NCI-H1092 treated with DMSO at 0.1 percent for 48 hours (cell line): ENCODE data around the gene TAX1BP3.

Experiments
- DNase-seq: peaks from one replicate; lab custom pipeline; 2025; lab: John Stamatoyannopoulos, UW

TAX1BP3 gene

DNA sequence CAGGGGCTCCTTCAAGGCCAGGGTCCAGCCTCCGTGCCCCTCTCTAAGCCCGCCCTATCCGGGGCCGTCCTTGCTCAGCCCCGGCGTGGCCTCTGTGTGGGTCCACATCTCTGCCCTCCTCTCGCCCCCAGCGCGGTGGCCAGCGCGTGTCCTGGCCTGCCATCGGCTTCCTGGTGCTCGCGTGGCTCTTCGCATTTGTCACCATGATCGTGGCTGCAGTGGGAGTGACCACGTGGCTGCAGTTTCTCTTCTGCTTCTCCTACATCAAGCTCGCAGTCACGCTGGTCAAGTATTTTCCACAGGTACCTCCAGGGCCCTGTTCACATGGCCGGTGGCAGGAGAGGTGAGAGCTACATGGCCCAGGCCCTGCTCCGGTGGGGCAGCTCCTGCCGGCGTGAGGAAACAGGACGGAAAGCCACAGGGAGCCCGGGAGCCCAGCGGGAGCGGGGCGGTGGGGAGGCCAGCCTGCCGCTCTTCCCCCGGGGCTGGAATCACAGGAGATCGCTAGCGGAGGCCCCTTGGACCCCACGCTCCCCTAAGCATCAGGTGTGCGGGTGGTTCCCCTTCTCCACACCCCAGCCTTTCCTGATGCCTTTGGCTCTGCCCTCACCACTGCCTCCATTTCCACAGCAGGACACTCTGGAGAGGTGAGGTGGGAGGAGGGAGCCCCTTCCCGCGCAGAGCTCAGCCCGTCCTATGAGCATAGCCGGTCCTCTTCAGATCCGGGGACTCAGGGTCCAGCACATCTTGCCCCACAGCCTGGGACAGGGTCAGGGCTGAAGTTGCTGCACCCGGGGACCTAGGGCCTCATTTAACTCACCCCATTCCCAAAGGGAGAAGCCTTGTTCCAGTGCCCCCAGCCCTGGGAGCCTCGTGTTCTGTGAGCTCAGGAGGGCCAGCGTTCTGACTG is 10.2 kb downstream of the TAX1BP3 start:
- no peak for DNase-seq

DNA sequence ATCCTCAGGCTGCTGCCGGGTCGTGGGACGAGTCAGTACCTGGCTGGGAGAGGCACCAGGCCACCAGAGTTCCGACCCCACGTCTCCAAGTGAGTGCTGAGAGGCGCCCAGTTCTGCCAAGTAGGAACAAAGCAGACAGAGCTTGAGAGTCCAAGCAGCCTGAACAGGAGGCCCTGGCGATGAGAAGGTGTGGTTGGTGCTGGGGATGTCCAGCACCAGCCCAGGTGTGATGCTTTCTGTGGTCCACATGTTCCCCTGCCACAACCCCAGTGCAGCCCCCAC is 10.8 kb downstream of the TAX1BP3 start:
- no peak for DNase-seq

DNA sequence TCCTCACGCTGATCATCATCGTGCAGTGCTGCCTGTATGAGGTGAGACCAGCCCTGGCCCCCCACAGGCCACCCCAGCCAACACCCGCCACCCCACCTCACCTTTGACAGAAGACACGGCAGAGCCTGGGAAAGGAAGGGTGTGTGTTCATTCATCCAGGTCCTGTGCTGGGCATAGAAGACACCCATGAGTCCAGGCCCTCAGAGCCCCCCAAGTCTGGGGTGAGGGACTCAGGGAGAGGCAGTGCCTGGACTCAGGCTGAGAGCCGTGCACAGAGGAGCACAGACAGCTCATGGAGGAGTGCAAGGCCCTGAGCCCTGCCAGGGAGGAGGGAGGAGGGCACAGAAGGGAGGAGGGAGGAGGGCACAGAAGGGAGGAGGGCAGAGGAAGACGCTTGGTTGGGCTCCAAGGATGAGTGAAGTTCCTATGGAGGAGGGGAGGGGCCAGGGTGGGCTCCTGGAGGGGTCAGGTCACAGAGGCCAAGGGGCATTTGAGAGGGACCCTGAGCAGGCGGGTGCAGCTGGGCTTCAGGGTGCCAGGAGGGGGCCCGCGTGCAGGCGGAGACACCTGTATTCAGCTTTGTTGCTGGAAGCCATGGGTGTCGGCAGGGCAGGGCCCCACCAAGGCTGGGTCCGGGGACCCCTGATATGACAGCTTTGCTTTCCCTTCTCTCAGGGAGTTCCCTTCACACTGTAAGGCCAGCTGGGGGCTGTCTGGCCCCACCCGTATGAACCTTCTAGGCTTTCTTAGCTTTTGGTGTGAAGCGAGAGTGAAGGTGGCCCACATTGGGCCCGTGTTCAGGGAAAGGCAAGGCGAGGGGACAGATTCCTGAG is 11.4 kb downstream of the TAX1BP3 start:
- no peak for DNase-seq

DNA sequence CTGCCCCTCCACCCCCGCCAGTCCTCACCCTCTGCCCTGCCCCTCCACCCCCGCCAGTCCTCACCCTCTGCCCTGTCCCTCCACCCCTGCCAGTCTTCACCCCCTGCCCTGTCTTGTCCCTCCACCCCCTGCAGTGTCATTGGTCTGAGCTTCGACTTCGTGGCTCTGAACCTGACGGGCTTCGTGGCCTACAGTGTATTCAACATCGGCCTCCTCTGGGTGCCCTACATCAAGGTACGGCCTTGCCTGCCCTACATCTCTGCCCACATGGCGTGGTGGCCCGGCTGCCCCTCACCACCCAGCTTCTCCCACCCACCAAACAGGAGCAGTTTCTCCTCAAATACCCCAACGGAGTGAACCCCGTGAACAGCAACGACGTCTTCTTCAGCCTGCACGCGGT is 12.0 kb downstream of the TAX1BP3 start:
- no peak for DNase-seq

DNA sequence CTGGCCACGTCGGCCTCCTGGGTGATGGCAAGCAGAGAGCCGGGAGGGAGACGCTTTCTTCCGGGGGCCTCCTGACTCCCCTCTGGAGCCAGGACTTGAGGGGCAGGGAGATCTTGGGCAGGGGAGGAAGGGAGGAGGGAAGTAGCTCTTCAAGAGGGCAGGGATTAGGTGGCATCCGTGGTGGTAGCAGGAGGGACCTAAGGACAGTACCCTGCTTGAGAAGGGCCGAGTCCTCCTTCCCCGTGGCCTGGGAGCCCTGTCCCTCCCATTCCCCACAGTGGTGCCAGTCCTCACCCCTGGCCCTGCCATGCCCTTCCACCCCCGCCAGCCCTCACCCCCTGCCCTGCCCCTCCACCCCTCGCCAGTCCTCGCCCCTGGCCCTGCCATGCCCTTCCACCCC is 12.6 kb downstream of the TAX1BP3 start:
- DNase-seq: no peak

DNA sequence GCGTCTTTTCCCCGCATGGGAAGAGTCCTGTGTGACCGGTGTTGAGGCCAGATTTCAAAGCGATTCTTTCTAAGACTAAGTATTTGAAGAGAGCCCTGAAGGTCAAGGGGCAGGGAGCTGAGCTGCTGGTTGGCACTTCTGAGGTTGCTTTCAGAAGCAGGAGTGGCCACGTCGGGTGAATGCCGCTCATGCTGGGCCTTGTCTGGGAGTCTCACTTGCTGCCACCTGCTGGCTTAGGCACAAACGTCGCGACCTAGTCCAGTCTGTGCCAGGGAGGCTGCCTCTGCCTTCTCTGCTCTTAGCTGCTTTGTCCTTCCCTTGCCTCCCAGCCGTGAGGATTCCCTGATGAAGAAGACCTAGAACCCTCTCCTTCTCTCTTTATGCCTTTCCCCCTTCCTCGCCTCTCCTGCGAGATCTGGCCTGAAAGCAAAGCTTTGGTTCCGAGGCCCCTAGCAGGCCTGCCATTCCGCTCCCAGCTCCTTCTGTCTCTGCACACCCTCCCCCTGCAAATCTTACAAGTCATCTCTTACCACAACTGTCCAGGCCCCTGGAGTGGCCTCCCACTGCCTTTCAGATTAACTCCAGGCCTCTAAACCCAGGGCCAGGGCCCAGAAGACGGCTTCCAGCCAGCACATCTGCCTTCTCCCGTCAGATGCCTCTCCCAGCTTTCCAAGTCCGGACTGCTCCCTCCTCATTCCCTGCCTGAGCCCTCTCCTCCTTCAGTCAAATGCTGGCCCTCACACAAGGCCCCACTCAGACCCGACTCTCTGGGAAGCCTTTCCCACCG is 20.4 kb downstream of the TAX1BP3 start:
- DNase-seq: peak; percentile 0

DNA sequence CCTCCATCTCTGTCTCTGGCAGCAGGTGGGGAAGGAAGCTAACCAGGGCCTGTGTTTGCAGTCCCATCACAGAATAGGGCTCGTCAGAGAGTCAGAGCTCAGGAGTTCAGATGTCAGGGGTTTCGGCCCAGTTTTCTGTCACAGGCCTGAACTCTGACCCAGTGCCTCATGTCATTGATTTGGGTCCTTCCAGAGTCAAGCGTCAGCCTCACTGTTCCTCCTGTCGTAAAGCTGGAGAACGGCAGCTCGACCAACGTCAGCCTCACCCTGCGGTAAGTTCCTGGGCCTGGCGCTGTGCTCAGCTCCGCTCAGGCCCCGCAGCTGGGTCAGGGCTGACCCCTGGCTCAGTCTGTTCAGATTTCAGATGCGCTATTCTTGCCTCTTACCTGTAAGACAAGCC is 21.1 kb downstream of the TAX1BP3 start:
- no peak for DNase-seq

DNA sequence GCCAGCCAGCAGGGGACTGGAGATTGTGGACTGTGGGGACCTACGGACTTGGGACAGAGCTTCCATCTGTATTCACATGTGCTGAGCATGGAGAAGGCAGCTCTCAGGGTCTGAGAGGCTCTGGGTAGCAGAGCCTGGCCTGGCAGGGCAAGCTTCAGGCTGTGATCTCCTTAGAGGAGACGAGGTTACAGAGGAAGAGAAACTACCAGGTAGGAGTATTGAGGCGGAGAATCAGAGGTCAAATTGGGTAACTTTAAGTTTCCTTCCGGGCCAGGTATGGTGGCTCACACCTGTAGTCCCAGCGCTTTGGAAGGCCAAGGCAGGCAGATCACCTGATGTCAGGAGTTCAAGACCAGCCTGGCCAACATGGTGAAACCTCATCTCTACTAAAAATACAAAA is 23.1 kb downstream of the TAX1BP3 start:
- DNase-seq: no peak

DNA sequence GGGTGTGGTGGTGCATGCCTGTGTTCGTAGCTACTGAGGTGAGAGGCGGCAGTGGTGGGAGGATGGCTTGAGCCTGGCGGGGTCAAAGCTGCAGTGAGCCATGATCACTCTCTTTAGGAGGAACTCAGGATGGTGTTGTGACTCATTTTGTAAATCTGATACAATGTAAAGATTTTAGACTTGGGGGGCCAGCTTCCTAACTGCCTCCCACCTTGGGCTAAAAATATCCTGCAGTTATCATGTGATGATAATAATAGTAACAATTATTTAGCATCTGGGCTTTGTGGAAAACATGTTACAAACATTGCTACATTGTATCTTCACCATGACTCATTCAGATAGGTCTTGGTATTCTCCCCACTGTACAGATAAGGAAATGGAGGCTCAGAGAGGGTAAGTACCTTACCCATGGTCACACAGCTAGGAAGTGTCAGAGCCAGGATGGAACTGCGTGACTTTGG is 24.5 kb downstream of the TAX1BP3 start:
- DNase-seq: no peak

DNA sequence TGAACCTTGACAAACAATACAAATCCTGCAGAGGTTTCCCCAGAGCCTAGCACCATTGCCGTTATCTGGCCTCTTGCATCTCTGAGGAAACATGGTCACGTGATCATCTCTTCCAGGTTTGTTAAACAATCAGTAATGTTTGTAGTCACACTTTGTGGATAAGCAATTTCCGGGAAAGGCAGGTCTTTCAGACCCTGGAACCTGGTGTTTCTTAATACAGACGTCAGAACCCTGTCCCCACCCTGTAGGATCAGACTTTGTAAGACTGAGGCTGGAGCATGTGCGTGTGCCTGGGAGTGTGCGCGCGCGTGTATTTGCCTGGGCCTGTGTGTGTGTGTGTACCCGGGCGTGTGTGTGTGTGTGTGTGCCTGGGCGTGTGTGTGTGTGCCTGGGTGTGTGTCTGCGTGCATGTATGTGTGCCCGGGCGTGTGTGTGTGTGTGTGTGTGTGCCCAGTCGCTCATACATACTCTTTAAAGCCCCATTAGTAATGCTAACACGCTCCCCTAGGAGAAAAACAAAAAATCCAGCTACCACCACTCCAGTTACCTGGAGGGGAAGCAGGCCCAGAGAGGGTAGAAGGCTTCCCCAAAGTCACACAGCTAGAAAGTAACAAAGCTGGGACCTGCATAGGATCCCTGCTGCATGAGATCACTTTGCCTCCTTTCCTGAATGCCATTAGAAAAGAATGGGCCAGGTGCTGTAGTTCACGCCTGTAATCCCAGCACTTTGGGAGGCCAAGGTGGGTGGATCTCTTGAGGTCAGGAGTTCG is 26.5 kb downstream of the TAX1BP3 start:
- DNase-seq: no peak

DNA sequence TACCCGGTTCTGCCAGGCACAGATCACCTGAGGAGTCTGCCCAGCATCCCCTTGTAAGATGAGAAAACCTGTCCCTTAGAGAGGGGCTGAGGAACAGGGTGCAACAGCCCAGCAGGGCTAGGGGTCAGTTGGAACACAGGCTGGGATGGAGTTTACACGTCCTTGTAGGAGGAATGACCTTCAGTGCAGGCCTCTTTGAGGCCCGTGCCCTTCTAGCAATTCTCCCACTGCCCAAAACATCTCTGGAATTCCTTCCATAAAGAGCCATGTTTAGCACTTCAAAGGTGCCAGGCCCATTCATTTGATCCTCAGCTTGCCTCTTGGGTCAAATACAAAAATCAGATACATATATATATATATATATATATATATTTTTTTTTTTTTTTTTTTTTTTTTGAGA is 27.4 kb downstream of the TAX1BP3 start:
- no peak for DNase-seq

DNA sequence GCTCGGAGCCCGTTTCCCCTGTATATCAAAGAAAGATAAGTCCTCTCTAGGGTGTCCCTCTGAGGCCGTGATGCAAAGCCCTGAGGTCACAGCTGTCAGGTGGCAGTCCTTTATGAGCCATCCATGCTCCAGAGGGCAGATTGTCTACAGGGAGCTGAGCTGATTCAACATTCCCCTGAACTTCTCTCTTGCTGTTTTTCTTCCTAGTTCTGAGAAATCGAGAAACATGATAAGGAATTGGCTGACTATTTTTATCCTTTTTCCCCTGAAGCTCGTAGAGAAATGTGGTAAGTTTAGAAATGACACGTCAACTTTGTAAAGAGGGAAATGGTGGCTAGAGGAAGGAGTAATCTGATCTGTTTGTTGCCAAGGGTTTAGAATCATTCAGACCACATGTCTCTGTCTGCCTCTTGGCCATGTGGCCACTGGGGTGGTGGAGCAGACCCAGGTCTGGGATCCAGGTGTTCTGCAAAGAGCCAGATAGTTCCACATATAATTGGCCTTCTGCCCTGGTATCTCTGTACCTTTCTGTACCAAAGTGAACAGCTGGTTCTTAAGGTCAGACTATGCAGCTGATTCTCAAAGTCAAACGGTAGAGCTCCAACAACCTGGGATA is 28.3 kb downstream of the TAX1BP3 start:
- no peak for DNase-seq

DNA sequence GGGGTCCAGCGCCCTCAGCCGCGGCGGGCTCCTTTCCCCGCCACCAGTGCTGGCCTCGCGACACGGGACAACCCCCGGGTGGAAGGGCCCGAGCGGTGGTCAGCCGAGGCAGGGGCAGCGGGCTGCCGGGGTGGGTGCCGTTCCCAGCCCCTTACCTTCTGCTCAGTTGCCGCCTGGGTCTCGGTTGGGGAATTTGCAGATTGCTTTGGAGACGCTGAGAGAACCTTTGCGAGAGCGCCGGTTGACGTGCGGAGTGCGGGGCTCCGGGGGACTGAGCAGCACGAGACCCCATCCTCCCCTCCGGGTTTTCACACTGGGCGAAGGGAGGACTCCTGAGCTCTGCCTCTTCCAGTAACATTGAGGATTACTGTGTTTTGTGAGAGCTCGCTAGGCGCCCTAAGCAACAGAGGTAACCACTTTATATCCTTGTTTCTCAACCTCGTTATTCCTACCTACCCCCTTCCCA is 31.4 kb downstream of the TAX1BP3 start:
- no peak for DNase-seq

DNA sequence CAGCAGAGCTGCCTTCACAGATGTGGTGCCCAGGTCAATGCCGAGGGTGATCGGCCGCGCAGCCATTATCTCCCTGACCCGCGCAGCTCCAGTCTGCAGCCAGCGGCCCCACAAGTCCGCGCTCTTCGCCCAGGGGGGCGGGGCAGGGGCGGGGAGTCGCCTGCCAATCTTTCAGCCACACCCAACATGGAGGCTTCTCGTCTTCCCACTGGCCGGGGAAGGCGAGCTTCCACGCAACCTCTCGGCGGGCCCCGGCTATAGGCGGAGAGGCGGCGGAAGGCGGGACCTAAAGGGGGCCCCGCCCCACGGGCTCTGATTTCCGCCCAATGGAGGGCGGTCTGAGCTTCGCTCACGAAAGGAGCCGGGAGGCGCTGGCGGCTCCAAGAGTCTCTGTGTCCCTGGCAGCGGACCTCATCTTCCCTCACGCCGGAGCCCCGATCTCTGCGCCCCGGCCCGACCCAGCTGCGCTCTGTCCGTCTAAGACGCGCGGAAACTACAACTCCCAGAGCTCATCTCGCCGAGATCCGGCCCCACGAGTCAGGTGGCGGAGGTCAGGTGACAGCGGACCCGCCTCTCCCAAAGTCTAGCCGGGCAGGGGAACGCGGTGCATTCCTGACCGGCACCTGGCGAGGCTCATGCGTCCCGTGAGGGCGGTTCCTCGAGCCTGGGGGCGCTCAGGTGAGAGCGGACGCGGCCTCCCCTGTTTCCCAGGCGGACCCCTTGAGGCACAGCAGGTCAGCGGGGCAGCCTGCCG is 32.0 kb downstream of the TAX1BP3 start, which contains the start of the genes CTNS and SHPK:
CTNS (plus strand) TSS at position 607 of the 754 bp plus-strand sequence. CDS start 3,447 bp downstream, outside the sequence.
SHPK (minus strand) TSS at position 97 of the 754 bp plus-strand sequence; CDS start at position 66, 31 bp downstream.
- peak; percentile 92 for DNase-seq

DNA sequence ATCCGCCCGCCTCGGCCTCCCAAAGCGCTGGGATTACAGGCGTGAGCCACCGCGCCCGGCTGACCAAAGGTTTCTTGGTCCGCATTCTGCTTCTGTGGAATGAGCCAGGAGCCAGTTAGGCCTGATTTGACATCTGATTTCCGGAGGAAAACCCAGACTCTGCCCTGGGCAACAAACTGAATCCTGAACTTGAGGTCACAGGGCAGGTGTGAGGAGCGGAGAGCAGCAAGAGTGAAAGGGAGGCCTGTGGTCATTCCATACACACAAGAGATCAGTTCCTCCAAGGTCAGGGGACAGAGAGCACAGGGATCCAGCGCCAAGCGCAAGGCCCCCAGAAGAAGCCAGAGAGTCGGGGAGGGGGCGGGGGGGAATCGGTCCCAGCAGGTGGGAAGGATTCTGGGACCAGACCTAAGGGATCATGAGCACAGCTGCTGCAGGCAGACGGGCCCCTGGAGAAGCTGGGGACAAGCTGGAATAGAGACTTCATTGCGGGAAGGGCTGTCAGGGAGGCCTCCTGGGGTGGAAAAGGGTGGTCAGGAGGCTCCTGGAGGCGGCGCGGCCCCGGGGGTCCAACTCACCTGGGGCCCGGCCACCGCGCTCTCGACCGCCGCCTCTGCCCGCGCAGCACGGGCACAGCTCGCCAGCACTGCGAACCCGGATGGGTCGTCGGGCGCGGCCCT is 32.8 kb downstream of the TAX1BP3 start:
- no peak for DNase-seq

DNA sequence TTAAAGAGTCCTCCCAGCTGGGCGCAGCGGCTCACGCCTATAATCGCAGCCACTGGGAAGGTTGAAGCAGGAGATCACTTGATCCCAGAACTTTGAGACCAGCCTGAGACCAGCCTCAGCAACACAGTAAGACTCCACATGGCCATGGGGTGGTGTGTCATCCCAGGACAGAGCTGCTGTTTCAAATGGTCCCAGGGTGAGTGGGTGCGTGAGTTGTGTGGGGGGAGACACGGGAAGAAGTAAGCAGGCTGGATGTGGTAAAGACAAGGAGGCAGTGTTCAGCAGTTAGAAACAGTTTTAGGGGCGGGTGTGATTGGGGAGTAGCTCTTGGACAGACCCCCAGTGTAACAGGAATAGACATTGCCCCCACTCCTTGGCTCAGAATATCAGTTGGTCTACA is 36.1 kb downstream of the TAX1BP3 start:
- DNase-seq: no peak

DNA sequence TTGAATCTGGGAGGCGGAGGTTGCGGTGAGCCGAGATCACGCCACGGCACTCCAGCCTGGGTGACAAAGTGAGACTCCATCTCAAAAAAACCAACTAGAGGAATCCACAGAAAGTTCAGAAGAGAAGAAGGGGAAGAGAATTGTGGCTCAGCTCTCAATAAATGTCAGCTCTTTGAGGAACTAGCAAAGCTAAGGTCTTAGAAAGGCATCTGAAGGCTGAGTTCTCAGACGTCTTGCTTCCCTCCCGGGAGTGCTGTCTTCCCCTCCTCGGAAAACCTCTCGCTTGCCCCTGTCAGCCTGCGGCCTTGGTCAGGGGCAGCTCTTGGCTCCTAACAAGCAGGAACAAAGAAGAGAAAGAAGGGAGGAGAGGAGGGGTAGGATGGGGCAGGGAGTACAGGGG is 37.6 kb downstream of the TAX1BP3 start:
- DNase-seq: no peak

DNA sequence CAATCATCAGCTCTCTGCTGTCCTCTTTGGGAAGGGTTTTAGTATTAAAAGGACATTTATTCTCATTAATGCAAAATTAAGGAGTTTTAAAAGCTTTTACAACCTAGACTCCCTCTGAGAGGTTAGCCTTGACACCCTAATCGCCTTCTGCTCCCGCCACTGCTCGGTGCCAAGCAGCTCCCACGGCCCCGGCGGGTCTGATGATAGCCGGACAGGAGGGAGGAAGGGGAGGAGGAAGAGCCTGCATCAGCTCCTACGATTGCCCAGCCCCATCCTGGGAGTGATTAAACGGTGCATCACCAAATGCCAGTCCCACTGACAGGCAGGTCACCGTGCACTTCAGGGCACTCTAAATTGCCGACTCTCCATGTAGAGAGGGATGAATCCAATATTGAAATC is 40.6 kb downstream of the TAX1BP3 start:
- no peak for DNase-seq
